ENCODE results near the gene DAB1.

The DAB1 gene

GRCh38 chr1:57133686-57134085, 290.2 kb downstream of the DAB1 start:
- Histone ChIP-seq H3K4me1 (ENCODE audit: control insufficient read depth, insufficient read depth, low read length) (no peaks in the 10 kb centered on the region), H3K27me3 (ENCODE audit: control insufficient read depth, insufficient read depth, low read length) (no peaks in the 10 kb centered on the region), H3K9me3 (ENCODE audit: control insufficient read depth, low read length) (no peaks in the 10 kb centered on the region), H3K9ac (ENCODE audit: low read length) (no peak overlapping the region), H3K4me3 (ENCODE audit: low read length) (no peak overlapping the region), H3K36me3 (ENCODE audit: control insufficient read depth, insufficient read depth, low read length) (no peaks in the 10 kb centered on the region)

- Histone ChIP-seq H3K36me3 (ENCODE audit: control insufficient read depth, insufficient read depth, low read length) (no peaks in the 10 kb centered on the region), H3K4me3 (ENCODE audit: low read length) (no peak overlapping the region), H3K4me1 (ENCODE audit: control insufficient read depth, insufficient read depth, low read length) (no peaks in the 10 kb centered on the region), H3K9me3 (ENCODE audit: control insufficient read depth, low read length) (no peaks in the 10 kb centered on the region), H3K27me3 (ENCODE audit: control insufficient read depth, insufficient read depth, low read length) (no peaks in the 10 kb centered on the region), H3K9ac (ENCODE audit: low read length) (no peak overlapping the region)
These were observed 290.8 kb downstream of the DAB1 start for GRCh38 chr1:57132993-57133622.

DNA sequence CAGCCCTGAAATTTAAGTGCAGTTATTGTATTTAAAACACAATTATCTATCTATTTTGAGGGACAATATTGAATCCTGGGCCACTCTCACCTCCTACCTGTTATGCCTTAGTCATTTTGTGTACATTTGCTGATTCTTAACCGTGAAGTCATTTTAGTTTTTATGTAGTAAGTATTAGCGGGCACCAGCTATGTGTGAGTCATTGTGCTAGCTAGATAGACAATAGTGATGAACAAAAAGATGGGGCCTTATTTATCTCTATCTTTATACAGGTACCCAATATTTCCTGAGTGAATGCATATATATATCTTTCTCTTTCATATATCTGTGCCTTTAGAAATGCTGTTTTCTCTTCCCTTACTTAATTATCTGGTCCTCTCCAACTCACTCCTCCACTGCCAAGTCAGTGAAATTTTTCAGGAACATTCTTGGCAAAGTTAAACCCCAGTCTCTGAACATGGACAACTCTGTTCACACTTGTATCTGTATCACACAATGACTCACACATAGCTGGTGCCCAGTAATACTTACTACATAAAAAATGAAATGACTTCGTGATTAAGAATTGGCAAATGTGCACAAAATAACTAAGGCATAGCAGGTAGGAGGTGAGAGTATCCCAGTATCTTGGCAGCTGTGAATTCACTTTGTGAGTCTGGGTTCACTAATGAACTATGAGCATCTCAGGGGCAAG, 292.0 kb downstream of the DAB1 start:
- Histone ChIP-seq H3K4me1 (ENCODE audit: control insufficient read depth, insufficient read depth, low read length) (no peaks in the 10 kb centered on the region), H3K27me3 (ENCODE audit: control insufficient read depth, insufficient read depth, low read length) (no peaks in the 10 kb centered on the region)

DNA sequence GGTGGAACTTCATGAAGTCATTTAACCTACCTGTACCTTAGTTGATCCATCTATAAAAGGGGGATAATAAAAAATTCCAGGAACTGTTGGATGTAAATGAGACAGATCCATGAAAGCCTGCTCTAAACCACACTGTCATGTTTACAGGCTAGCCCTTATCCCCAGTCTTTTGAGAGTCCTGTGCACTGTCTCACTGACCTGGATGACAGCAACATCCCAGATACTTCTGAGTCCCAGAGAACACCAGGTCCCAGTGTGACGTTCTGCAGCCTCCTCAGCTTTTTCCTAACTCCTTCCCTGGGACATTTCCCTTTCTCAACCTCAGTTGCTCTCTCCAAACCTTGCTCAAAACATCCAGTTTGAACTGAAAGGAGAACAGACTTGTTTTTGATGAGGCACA, 292.6 kb downstream of the DAB1 start:
- Histone ChIP-seq H3K4me3 (ENCODE audit: low read length) (no peak overlapping the region), H3K9me3 (ENCODE audit: control insufficient read depth, low read length) (no peaks in the 10 kb centered on the region), H3K9ac (ENCODE audit: low read length) (no peak overlapping the region), H3K4me1 (ENCODE audit: control insufficient read depth, insufficient read depth, low read length) (no peaks in the 10 kb centered on the region), H3K36me3 (ENCODE audit: control insufficient read depth, insufficient read depth, low read length) (no peaks in the 10 kb centered on the region), H3K27me3 (ENCODE audit: control insufficient read depth, insufficient read depth, low read length) (no peaks in the 10 kb centered on the region)

More for the DNA sequence above, 292.0 kb downstream of the DAB1 start:
- Histone ChIP-seq H3K36me3 (ENCODE audit: control insufficient read depth, insufficient read depth, low read length) (no peaks in the 10 kb centered on the region), H3K9ac (ENCODE audit: low read length) (no peak overlapping the region), H3K4me3 (ENCODE audit: low read length) (no peak overlapping the region), H3K9me3 (ENCODE audit: control insufficient read depth, low read length) (no peaks in the 10 kb centered on the region)

DNA sequence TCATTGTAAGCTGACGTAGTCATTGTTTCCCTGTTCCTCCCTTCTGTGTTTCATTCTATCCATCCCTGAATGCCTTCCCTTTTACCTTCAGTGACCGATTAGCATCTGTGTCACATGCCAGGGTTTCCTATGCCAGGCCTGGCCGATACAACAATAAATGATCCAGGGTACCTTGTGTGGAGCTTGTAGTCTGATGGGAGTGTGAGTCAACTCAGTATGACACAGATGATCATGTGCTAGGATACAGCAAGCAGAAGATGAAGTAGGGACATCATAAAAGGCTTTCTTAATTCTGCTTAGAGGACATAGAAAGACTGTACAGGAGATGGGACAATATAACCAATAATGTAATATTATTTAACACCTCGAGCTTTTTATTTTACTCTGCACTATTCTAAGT, 294.0 kb downstream of the DAB1 start:
- H3K4me1 ChIP-seq (ENCODE audit: control insufficient read depth, insufficient read depth, low read length), result no peaks in the 10 kb centered on the region
- no peaks in the 10 kb centered on the region for H3K36me3 ChIP-seq (ENCODE audit: control insufficient read depth, insufficient read depth, low read length)
- H3K9ac ChIP-seq (ENCODE audit: low read length), result no peak overlapping the region
- H3K9me3 ChIP-seq (ENCODE audit: control insufficient read depth, low read length), result no peaks in the 10 kb centered on the region
- no peaks in the 10 kb centered on the region for H3K27me3 ChIP-seq (ENCODE audit: control insufficient read depth, insufficient read depth, low read length)
- no peak overlapping the region for H3K4me3 ChIP-seq (ENCODE audit: low read length)

DNA sequence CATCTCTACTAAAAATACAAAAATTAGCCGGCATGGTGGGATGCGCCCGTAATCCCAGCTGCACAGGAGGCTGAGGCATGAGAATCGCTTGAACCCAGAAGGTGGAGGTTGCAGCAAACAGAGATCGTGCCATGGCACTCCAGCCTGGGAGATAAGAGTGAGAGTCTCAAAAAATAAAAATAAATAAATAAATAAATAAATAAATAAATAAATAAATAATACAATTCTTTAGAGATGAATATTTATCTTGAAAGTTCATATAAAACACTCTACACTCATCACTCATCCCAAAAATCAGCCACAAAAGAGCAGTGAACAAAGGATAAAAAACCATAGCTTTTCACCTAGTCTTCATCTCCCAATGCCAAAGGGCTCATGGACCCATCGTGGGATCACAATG, 295.9 kb downstream of the DAB1 start:
- Histone ChIP-seq H3K9ac (ENCODE audit: low read length) (no peak overlapping the region), H3K9me3 (ENCODE audit: control insufficient read depth, low read length) (no peaks in the 10 kb centered on the region), H3K36me3 (ENCODE audit: control insufficient read depth, insufficient read depth, low read length) (no peaks in the 10 kb centered on the region), H3K4me1 (ENCODE audit: control insufficient read depth, insufficient read depth, low read length) (no peaks in the 10 kb centered on the region), H3K4me3 (ENCODE audit: low read length) (no peak overlapping the region), H3K27me3 (ENCODE audit: control insufficient read depth, insufficient read depth, low read length) (no peaks in the 10 kb centered on the region)

- Histone ChIP-seq H3K36me3 (ENCODE audit: control insufficient read depth, insufficient read depth, low read length) (no peaks in the 10 kb centered on the region), H3K4me1 (ENCODE audit: control insufficient read depth, insufficient read depth, low read length) (no peaks in the 10 kb centered on the region), H3K4me3 (ENCODE audit: low read length) (no peak overlapping the region), H3K9me3 (ENCODE audit: control insufficient read depth, low read length) (no peaks in the 10 kb centered on the region), H3K27me3 (ENCODE audit: control insufficient read depth, insufficient read depth, low read length) (no peaks in the 10 kb centered on the region), H3K9ac (ENCODE audit: low read length) (no peak overlapping the region)
These were observed 299.0 kb downstream of the DAB1 start for GRCh38 chr1:57124768-57125446.

GRCh38 chr1:57124170-57124569, 299.7 kb downstream of the DAB1 start:
- Histone ChIP-seq H3K27me3 (ENCODE audit: control insufficient read depth, insufficient read depth, low read length) (no peaks in the 10 kb centered on the region), H3K4me1 (ENCODE audit: control insufficient read depth, insufficient read depth, low read length) (no peaks in the 10 kb centered on the region), H3K9me3 (ENCODE audit: control insufficient read depth, low read length) (no peaks in the 10 kb centered on the region), H3K36me3 (ENCODE audit: control insufficient read depth, insufficient read depth, low read length) (no peaks in the 10 kb centered on the region), H3K9ac (ENCODE audit: low read length) (no peak overlapping the region), H3K4me3 (ENCODE audit: low read length) (no peak overlapping the region)

DNA sequence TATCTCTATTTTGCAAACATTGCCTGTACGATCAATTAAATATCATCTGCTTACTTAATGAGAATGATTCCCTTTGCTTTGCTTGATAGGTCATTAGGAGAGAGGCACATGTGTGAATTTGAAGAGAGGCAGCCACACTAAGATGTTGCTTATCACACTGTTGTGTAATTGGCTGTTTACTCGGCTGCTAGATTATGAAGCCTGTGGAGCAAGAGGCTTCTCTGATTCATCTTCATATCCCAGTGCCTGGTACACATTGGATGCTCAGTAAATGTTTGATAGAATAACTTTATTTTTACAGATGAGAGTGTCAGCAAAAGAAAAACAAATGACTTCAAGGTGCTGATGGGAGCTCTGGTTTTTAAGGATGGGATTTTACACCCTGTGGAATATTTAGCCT, 301.8 kb downstream of the DAB1 start:
- Histone ChIP-seq H3K9me3 (ENCODE audit: control insufficient read depth, low read length) (no peaks in the 10 kb centered on the region), H3K36me3 (ENCODE audit: control insufficient read depth, insufficient read depth, low read length) (no peaks in the 10 kb centered on the region), H3K27me3 (ENCODE audit: control insufficient read depth, insufficient read depth, low read length) (no peaks in the 10 kb centered on the region), H3K4me3 (ENCODE audit: low read length) (no peak overlapping the region), H3K9ac (ENCODE audit: low read length) (no peak overlapping the region), H3K4me1 (ENCODE audit: control insufficient read depth, insufficient read depth, low read length) (peaks cover 3% of the 10 kb centered on the region)

- H3K9me3 ChIP-seq (ENCODE audit: control insufficient read depth, low read length), result no peaks in the 10 kb centered on the region
- H3K4me3 ChIP-seq (ENCODE audit: low read length), result no peak overlapping the region
- H3K27me3 ChIP-seq (ENCODE audit: control insufficient read depth, insufficient read depth, low read length), result no peaks in the 10 kb centered on the region
- peaks cover 3% of the 10 kb centered on the region for H3K4me1 ChIP-seq (ENCODE audit: control insufficient read depth, insufficient read depth, low read length)
- H3K36me3 ChIP-seq (ENCODE audit: control insufficient read depth, insufficient read depth, low read length), result no peaks in the 10 kb centered on the region
- H3K9ac ChIP-seq (ENCODE audit: low read length), result no peak overlapping the region
These were observed 304.8 kb downstream of the DAB1 start for GRCh38 chr1:57118948-57119603.

DNA sequence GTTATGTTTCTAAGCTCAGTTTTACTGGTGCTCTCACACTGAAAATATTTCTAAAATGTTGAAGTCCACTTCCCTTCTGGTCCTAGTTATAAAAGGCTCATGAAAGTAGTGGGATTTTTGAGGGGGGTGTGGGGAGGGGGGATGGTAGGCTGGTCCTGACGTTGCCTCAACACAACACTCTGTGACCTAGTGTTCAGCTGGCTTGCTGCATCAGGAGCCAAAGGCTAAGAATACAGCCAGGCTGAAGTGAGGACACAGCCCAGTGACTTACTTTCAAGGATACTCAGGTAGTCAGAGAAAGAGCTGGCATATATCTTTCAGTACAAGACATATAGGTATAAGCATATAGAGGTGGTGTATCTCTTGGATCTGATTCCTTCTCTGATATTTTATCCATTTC, 306.1 kb downstream of the DAB1 start:
- H3K27me3 ChIP-seq (ENCODE audit: control insufficient read depth, insufficient read depth, low read length), result no peaks in the 10 kb centered on the region
- peaks cover 3% of the 10 kb centered on the region for H3K4me1 ChIP-seq (ENCODE audit: control insufficient read depth, insufficient read depth, low read length)
- no peak overlapping the region for H3K9ac ChIP-seq (ENCODE audit: low read length)
- H3K9me3 ChIP-seq (ENCODE audit: control insufficient read depth, low read length), result no peaks in the 10 kb centered on the region
- no peaks in the 10 kb centered on the region for H3K36me3 ChIP-seq (ENCODE audit: control insufficient read depth, insufficient read depth, low read length)
- no peak overlapping the region for H3K4me3 ChIP-seq (ENCODE audit: low read length)

DNA sequence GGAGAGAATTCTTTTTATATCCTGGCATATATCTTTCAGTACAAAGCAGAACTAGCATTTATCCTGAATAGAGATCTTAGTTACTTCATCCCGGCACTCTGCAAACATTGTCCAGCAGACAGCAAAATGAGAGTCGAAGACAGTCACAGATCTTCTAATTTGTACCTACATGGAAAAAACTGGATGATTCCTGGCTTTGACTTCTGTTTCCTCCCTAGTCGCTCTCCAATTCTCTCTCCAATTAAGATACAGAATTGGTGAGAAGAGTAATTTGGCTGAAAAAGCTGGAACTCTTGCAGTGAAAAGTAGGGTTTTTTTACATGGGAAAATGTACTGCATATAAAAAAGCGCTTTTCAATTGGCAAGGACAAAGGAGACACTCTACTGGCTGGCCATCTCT, 307.0 kb downstream of the DAB1 start:
- H3K4me3 ChIP-seq (ENCODE audit: low read length), result no peak overlapping the region
- H3K9ac ChIP-seq (ENCODE audit: low read length), result no peak overlapping the region
- no peaks in the 10 kb centered on the region for H3K27me3 ChIP-seq (ENCODE audit: control insufficient read depth, insufficient read depth, low read length)
- H3K4me1 ChIP-seq (ENCODE audit: control insufficient read depth, insufficient read depth, low read length), result peaks cover 3% of the 10 kb centered on the region
- H3K36me3 ChIP-seq (ENCODE audit: control insufficient read depth, insufficient read depth, low read length), result no peaks in the 10 kb centered on the region
- no peaks in the 10 kb centered on the region for H3K9me3 ChIP-seq (ENCODE audit: control insufficient read depth, low read length)

Measured in mucosa of stomach (tissue), 1 donor.